ENCODE data around the gene GRAMD2B. TPM values are rescaled to one million over a fixed set of nuclear protein-coding genes. Genes with fewer than 3 reads are reported as not detected.

The GRAMD2B gene
- total RNA-seq, 1 experiment from 2014 or later: 7.2 TPM

DNA sequence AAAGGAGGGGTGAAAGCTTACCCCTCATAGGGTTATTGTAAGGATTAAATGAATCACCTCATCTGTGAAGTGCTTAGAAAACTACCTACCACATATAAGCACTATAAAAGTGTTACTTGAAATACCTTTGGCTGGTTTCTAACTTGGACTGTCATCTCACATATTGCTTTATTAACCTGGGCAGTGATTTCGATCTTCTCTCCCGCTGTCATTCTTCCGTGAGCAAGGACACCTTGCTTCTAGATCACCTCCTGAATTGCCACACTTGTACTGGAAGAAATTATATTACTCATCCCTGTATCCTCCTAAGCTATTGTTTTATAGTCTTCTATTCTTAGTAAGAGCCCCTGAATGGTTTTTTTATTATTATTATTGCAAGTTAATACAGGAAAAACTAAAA is 34.0 kb upstream of the GRAMD2B start:
- Histone ChIP-seq H3K9me2 (ENCODE audit: insufficient read depth) (no peaks in the 10 kb centered on the region), H3K9me3 (ENCODE audit: control insufficient read depth in 1 of 2, insufficient read depth in 1 of 2, low read depth in 1 of 2, low read length in 2 of 2) (no peaks in the 10 kb centered on the region), H3K79me2 (ENCODE audit: insufficient read depth, low read length) (no peaks in the 10 kb centered on the region), H3K27me3 (ENCODE audit: insufficient read depth, low read length) (no peaks in the 10 kb centered on the region), H3K4me3 (replicated peaks in 1 of 2; ENCODE audit: low read depth in 1 of 2, low read length in 2 of 2) (no peak overlapping the region), H2AFZ (ENCODE audit: low read depth, low read length, poor library complexity, severe bottlenecking) (no peak overlapping the region), H3K4me2 (ENCODE audit: low read length) (no peak overlapping the region), H3K4me1 (ENCODE audit: control insufficient read depth in 1 of 2, insufficient read depth in 2 of 2, low read length in 2 of 2) (peaks cover 13 to 15% of the 10 kb centered on the region in 2 experiments), H3K27ac (ENCODE audit: low read depth, low read length) (no peak overlapping the region), H3K9ac (ENCODE audit: low read length) (no peak overlapping the region), H4K20me1 (ENCODE audit: insufficient read depth) (no peaks in the 10 kb centered on the region), H3K36me3 (ENCODE audit: control insufficient read depth in 1 of 2, insufficient read depth in 2 of 2, low read length in 2 of 2) (no peaks in the 10 kb centered on the region)
- ATAC-seq (no peak), DNase-seq (ENCODE audit: low read depth, low spot score) (no peak)
- no TSS peak for BruUV-seq (replicated peaks)
- CTCF ChIA-PET: no interaction called here
- POLR2A ChIA-PET: no interaction called here
- TF ChIP-seq SP1 (IDR thresholded peaks at IDR 0.05; ENCODE audit: low read depth): no peak
- TF ChIP-seq EZH2phosphoT487 (IDR thresholded peaks at IDR 0.05; ENCODE audit: borderline replicate concordance): no peak
- TF ChIP-seq, protein P1, sequence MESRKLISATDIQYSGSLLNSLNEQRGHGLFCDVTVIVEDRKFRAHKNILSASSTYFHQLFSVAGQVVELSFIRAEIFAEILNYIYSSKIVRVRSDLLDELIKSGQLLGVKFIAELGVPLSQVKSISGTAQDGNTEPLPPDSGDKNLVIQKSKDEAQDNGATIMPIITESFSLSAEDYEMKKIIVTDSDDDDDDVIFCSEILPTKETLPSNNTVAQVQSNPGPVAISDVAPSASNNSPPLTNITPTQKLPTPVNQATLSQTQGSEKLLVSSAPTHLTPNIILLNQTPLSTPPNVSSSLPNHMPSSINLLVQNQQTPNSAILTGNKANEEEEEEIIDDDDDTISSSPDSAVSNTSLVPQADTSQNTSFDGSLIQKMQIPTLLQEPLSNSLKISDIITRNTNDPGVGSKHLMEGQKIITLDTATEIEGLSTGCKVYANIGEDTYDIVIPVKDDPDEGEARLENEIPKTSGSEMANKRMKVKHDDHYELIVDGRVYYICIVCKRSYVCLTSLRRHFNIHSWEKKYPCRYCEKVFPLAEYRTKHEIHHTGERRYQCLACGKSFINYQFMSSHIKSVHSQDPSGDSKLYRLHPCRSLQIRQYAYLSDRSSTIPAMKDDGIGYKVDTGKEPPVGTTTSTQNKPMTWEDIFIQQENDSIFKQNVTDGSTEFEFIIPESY (IDR thresholded peaks at IDR 0.05; ENCODE audit: extremely low read depth, insufficient replicate concordance, low read length): no peak
- TF ChIP-seq JUND (IDR thresholded peaks at IDR 0.05): no peak
- TF ChIP-seq POLR2A (IDR thresholded peaks at IDR 0.05; ENCODE audit: borderline replicate concordance, extremely low read depth, insufficient read depth, insufficient read length): no peak
- intact Hi-C loops (cut with micrococcal nuclease): no loop called here
- RAD21 ChIA-PET (ENCODE audit: low non-redundant PET in 1 of 2, low total read pairs in 2 of 2, uncharacterized antibody in 2 of 2, unreplicated experiment in 2 of 2): no interaction called here

DNA sequence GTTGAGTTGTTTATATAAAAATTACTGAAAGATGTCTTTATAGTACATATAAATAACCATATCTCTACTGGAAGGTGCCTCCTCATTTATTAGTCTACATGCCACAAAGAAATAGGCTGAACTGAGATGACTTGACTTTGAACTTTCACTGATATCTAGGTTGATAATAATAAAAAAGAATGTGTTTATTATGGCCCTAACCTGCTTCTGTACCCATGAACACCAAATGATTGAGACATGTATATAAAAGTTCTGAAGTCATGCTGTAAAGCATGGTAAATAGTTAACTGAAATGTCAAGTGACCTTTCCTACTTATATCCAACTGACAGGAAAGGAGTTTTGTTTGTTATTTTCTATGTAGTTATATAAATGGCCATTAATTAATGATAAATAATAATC is 33.2 kb upstream of the GRAMD2B start:
- CTCF ChIA-PET: no interaction called here
- Histone ChIP-seq H3K79me2 (ENCODE audit: insufficient read depth, low read length) (no peaks in the 10 kb centered on the region), H3K4me3 (replicated peaks in 1 of 2; ENCODE audit: low read depth in 1 of 2, low read length in 2 of 2) (no peak overlapping the region), H3K4me2 (ENCODE audit: low read length) (no peak overlapping the region), H3K36me3 (ENCODE audit: control insufficient read depth in 1 of 2, insufficient read depth in 2 of 2, low read length in 2 of 2) (no peaks in the 10 kb centered on the region), H3K4me1 (ENCODE audit: control insufficient read depth in 1 of 2, insufficient read depth in 2 of 2, low read length in 2 of 2) (peaks cover 5 to 8% of the 10 kb centered on the region in 2 experiments; a peak in 3 of 4 replicates), H3K9me2 (ENCODE audit: insufficient read depth) (no peaks in the 10 kb centered on the region), H3K27me3 (ENCODE audit: insufficient read depth, low read length) (no peaks in the 10 kb centered on the region), H2AFZ (ENCODE audit: low read depth, low read length, poor library complexity, severe bottlenecking) (no peak overlapping the region), H4K20me1 (ENCODE audit: insufficient read depth) (no peaks in the 10 kb centered on the region), H3K27ac (ENCODE audit: low read depth, low read length) (no peak overlapping the region), H3K9me3 (ENCODE audit: control insufficient read depth in 1 of 2, insufficient read depth in 1 of 2, low read depth in 1 of 2, low read length in 2 of 2) (no peaks in the 10 kb centered on the region), H3K9ac (ENCODE audit: low read length) (no peak overlapping the region)
- POLR2A ChIA-PET: no interaction called here
- intact Hi-C loops (cut with micrococcal nuclease): no loop called here
- BruUV-seq (replicated peaks): no TSS peak
- ATAC-seq (no peak), DNase-seq (ENCODE audit: low read depth, low spot score) (no peak)
- RAD21 ChIA-PET (ENCODE audit: low non-redundant PET in 1 of 2, low total read pairs in 2 of 2, uncharacterized antibody in 2 of 2, unreplicated experiment in 2 of 2): no interaction called here
- TF ChIP-seq, protein P1 (IDR thresholded peaks at IDR 0.05; ENCODE audit: extremely low read depth, insufficient replicate concordance, low read length): no peak
- TF ChIP-seq EZH2 (IDR thresholded peaks at IDR 0.05) (no peak), POLR2A (IDR thresholded peaks at IDR 0.05; ENCODE audit: borderline replicate concordance, extremely low read depth, insufficient read depth, insufficient read length) (no peak), FOSL1 (IDR thresholded peaks at IDR 0.05; ENCODE audit: low read depth) (no peak), ZNF274 (IDR thresholded peaks at IDR 0.05; ENCODE audit: low read depth, low read length) (no peak), JUND (IDR thresholded peaks at IDR 0.05) (no peak), ELF1 (IDR thresholded peaks at IDR 0.05; ENCODE audit: borderline replicate concordance, low read depth) (no peak), CEBPB (IDR thresholded peaks at IDR 0.05; ENCODE audit: low read depth) (no peak), EGR1 (IDR thresholded peaks at IDR 0.05; ENCODE audit: low read depth) (no peak), SIN3A (IDR thresholded peaks at IDR 0.05; ENCODE audit: low read depth) (no peak), ZFX (IDR thresholded peaks at IDR 0.05) (no peak), RAD21 (IDR thresholded peaks at IDR 0.05; ENCODE audit: low read depth) (no peak), YY1 (IDR thresholded peaks at IDR 0.05; ENCODE audit: extremely low read depth, insufficient replicate concordance, low read depth, low read length) (no peak), EZH2phosphoT487 (IDR thresholded peaks at IDR 0.05; ENCODE audit: borderline replicate concordance) (no peak), POLR2AphosphoS5 (IDR thresholded peaks at IDR 0.05; ENCODE audit: low read depth, low read length) (no peak), SRF (IDR thresholded peaks at IDR 0.05; ENCODE audit: low read depth) (no peak), SP1 (IDR thresholded peaks at IDR 0.05; ENCODE audit: low read depth) (no peak)
- TF ChIP-seq, protein P2, sequence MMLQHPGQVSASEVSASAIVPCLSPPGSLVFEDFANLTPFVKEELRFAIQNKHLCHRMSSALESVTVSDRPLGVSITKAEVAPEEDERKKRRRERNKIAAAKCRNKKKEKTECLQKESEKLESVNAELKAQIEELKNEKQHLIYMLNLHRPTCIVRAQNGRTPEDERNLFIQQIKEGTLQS (IDR thresholded peaks at IDR 0.05): no peak
- TF ChIP-seq, protein P3, sequence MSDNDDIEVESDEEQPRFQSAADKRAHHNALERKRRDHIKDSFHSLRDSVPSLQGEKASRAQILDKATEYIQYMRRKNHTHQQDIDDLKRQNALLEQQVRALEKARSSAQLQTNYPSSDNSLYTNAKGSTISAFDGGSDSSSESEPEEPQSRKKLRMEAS (IDR thresholded peaks at IDR 0.05): no peak
